Measurements from ENCODE around the gene SLC7A7.

SLC7A7 gene

DNA sequence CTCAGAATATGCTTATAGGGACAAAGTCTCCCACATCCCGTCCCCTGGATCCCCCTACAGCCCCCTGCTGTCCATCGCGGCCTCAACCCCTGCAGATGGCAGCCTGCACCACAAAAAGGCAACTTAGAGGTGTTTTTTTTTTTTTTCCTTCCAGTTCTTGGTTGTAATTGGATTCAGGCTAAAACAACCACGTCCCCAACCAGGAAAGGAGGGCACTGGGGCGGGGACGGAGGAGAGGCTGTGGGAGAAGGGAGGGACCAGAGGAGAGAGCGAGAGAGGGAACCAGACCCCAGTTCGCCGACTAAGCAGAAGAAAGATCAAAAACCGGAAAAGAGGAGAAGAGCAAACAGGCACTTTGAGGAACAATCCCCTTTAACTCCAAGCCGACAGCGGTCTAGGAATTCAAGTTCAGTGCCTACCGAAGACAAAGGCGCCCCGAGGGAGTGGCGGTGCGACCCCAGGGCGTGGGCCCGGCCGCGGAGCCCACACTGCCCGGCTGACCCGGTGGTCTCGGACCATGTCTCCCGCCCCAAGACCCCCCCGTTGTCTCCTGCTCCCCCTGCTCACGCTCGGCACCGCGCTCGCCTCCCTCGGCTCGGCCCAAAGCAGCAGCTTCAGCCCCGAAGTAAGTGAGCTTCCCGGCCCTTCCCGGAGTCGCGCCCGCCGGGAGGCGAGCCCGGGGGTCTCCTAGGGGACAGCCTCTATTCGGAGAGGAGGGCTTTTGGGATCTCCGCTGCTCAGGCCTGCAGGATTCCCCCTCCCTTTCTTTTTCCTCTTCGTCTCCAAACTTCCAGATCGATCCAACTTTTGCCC is 21.3 kb upstream of the SLC7A7 start, which contains the start of gene MMP14:
TSS of gene MMP14 (plus strand) at position 285 of the 813 bp plus-strand sequence. CDS start at position 518, 233 bp downstream.
- no peaks in the 10 kb centered on the region for H3K4me1 ChIP-seq (ENCODE audit: control insufficient read depth, insufficient read depth, low read length)
- H3K27ac ChIP-seq (ENCODE audit: extremely low read depth, low read depth, low read length) = peak within 1 kb of the TSS; percentile 24
- POLR2A ChIA-PET = interaction anchor here (1.0 kb wide), 1 partner anchor 12 kb away, joined by 3 read pairs; no protein-coding TSS in a partner anchor
- TF ChIP-seq, protein P1, sequence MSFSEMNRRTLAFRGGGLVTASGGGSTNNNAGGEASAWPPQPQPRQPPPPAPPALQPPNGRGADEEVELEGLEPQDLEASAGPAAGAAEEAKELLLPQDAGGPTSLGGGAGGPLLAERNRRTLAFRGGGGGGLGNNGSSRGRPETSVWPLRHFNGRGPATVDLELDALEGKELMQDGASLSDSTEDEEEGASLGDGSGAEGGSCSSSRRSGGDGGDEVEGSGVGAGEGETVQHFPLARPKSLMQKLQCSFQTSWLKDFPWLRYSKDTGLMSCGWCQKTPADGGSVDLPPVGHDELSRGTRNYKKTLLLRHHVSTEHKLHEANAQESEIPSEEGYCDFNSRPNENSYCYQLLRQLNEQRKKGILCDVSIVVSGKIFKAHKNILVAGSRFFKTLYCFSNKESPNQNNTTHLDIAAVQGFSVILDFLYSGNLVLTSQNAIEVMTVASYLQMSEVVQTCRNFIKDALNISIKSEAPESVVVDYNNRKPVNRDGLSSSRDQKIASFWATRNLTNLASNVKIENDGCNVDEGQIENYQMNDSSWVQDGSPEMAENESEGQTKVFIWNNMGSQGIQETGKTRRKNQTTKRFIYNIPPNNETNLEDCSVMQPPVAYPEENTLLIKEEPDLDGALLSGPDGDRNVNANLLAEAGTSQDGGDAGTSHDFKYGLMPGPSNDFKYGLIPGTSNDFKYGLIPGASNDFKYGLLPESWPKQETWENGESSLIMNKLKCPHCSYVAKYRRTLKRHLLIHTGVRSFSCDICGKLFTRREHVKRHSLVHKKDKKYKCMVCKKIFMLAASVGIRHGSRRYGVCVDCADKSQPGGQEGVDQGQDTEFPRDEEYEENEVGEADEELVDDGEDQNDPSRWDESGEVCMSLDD (tag by site-specific recombination; IDR thresholded peaks at IDR 0.05) = no peak
- TF ChIP-seq, protein P2, sequence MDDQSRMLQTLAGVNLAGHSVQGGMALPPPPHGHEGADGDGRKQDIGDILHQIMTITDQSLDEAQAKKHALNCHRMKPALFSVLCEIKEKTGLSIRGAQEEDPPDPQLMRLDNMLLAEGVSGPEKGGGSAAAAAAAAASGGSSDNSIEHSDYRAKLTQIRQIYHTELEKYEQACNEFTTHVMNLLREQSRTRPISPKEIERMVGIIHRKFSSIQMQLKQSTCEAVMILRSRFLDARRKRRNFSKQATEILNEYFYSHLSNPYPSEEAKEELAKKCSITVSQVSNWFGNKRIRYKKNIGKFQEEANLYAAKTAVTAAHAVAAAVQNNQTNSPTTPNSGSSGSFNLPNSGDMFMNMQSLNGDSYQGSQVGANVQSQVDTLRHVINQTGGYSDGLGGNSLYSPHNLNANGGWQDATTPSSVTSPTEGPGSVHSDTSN (CRISPR knock-in tag; IDR thresholded peaks at IDR 0.05) = no peak
- no peak for TF ChIP-seq ZNF324 (tag by site-specific recombination; IDR thresholded peaks at IDR 0.05)
- TF ChIP-seq, protein P3, sequence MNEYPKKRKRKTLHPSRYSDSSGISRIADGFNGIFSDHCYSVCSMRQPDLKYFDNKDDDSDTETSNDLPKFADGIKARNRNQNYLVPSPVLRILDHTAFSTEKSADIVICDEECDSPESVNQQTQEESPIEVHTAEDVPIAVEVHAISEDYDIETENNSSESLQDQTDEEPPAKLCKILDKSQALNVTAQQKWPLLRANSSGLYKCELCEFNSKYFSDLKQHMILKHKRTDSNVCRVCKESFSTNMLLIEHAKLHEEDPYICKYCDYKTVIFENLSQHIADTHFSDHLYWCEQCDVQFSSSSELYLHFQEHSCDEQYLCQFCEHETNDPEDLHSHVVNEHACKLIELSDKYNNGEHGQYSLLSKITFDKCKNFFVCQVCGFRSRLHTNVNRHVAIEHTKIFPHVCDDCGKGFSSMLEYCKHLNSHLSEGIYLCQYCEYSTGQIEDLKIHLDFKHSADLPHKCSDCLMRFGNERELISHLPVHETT (tag by site-specific recombination; IDR thresholded peaks at IDR 0.05) = no peak
- no peak for TF ChIP-seq ZNF366 (tag by site-specific recombination; conservative IDR thresholded peaks at IDR 0.05)
- TF ChIP-seq, protein P4, sequence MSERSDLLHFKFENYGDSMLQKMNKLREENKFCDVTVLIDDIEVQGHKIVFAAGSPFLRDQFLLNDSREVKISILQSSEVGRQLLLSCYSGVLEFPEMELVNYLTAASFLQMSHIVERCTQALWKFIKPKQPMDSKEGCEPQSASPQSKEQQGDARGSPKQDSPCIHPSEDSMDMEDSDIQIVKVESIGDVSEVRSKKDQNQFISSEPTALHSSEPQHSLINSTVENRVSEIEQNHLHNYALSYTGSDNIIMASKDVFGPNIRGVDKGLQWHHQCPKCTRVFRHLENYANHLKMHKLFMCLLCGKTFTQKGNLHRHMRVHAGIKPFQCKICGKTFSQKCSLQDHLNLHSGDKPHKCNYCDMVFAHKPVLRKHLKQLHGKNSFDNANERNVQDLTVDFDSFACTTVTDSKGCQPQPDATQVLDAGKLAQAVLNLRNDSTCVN (tag by site-specific recombination; optimal IDR thresholded peaks at IDR 0.05) = no peak
- TF ChIP-seq, protein P5, sequence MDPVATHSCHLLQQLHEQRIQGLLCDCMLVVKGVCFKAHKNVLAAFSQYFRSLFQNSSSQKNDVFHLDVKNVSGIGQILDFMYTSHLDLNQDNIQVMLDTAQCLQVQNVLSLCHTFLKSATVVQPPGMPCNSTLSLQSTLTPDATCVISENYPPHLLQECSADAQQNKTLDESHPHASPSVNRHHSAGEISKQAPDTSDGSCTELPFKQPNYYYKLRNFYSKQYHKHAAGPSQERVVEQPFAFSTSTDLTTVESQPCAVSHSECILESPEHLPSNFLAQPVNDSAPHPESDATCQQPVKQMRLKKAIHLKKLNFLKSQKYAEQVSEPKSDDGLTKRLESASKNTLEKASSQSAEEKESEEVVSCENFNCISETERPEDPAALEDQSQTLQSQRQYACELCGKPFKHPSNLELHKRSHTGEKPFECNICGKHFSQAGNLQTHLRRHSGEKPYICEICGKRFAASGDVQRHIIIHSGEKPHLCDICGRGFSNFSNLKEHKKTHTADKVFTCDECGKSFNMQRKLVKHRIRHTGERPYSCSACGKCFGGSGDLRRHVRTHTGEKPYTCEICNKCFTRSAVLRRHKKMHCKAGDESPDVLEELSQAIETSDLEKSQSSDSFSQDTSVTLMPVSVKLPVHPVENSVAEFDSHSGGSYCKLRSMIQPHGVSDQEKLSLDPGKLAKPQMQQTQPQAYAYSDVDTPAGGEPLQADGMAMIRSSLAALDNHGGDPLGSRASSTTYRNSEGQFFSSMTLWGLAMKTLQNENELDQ (tag by site-specific recombination; IDR thresholded peaks at IDR 0.05; ENCODE audit: low read depth) = no peak
- peak within 1 kb of the TSS; percentile 24 for H3K4me3 ChIP-seq (ENCODE audit: low read depth, low read length)
- H3K36me3 ChIP-seq (ENCODE audit: control insufficient read depth in 2 of 2, insufficient read depth in 1 of 2, low read length in 2 of 2) = peaks cover 25 to 34% of the 10 kb centered on the region in 2 experiments; a peak in 2 of 3 replicates
- no peaks in the 10 kb centered on the region for H3K9me3 ChIP-seq (ENCODE audit: control insufficient read depth, insufficient read depth, low read depth, low read length)
- CTCF ChIA-PET = interaction anchor here (0.6 to 3.9 kb wide), 4 partner anchors 14 to 308 kb away, joined by 3 to 21 read pairs (median 7); no protein-coding TSS in a partner anchor

DNA sequence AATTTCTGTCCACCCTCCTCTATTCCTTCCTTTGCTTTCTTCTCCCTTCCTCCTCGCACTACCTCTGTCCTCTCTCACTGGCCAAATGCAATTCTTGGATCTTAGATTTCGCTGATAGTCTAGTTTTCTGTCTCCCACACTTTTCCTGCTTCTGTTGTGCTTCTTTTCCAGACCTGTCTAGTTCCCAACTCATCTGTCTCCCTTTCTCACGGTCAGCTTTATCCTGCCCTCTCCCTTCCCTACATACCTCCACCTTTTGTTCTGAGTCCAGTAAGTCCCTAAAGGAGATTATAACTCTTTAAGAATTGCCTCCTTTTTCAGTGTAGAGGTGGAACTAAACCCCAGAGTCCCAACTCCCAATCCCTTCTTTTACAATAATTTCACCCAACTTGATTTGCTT is 20.3 kb upstream of the SLC7A7 start:
- no peak overlapping the region for H3K4me3 ChIP-seq (ENCODE audit: low read depth, low read length)
- ChIA-PET POLR2A (no interaction called here), CTCF (interaction anchor here (3.9 kb wide), 1 partner anchor 18 kb away, joined by 21 read pairs; no protein-coding TSS in a partner anchor)
- peaks cover 3% of the 10 kb centered on the region; the same call in 1 of the 2 replicates for H3K4me1 ChIP-seq (ENCODE audit: control insufficient read depth, insufficient read depth, low read length)
- peak overlapping the region; percentile 24 for H3K27ac ChIP-seq (ENCODE audit: extremely low read depth, low read depth, low read length)
- no peaks in the 10 kb centered on the region for H3K9me3 ChIP-seq (ENCODE audit: control insufficient read depth, insufficient read depth, low read depth, low read length)
- peaks cover 30 to 39% of the 10 kb centered on the region in 2 experiments; a peak in 2 of 3 replicates for H3K36me3 ChIP-seq (ENCODE audit: control insufficient read depth in 2 of 2, insufficient read depth in 1 of 2, low read length in 2 of 2)
- no peak for TF ChIP-seq ZNF37A (tag by site-specific recombination; IDR thresholded peaks at IDR 0.05)
- no peak for TF ChIP-seq ZNF600 (tag by site-specific recombination; IDR thresholded peaks at IDR 0.05)
- TF ChIP-seq ZNF837 (tag by site-specific recombination; IDR thresholded peaks at IDR 0.05) = no peak
- TF ChIP-seq RBAK (tag by site-specific recombination; IDR thresholded peaks at IDR 0.05) = no peak
- TF ChIP-seq, protein P6, sequence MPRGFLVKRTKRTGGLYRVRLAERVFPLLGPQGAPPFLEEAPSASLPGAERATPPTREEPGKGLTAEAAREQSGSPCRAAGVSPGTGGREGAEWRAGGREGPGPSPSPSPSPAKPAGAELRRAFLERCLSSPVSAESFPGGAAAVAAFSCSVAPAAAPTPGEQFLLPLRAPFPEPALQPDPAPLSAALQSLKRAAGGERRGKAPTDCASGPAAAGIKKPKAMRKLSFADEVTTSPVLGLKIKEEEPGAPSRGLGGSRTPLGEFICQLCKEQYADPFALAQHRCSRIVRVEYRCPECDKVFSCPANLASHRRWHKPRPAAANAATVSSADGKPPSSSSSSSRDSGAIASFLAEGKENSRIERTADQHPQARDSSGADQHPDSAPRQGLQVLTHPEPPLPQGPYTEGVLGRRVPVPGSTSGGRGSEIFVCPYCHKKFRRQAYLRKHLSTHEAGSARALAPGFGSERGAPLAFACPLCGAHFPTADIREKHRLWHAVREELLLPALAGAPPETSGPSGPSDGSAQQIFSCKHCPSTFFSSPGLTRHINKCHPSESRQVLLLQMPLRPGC (tag by site-specific recombination; IDR thresholded peaks at IDR 0.05) = no peak
- TF ChIP-seq HOXC10 (CRISPR knock-in tag; IDR thresholded peaks at IDR 0.05) = no peak
- TF ChIP-seq, protein P7, sequence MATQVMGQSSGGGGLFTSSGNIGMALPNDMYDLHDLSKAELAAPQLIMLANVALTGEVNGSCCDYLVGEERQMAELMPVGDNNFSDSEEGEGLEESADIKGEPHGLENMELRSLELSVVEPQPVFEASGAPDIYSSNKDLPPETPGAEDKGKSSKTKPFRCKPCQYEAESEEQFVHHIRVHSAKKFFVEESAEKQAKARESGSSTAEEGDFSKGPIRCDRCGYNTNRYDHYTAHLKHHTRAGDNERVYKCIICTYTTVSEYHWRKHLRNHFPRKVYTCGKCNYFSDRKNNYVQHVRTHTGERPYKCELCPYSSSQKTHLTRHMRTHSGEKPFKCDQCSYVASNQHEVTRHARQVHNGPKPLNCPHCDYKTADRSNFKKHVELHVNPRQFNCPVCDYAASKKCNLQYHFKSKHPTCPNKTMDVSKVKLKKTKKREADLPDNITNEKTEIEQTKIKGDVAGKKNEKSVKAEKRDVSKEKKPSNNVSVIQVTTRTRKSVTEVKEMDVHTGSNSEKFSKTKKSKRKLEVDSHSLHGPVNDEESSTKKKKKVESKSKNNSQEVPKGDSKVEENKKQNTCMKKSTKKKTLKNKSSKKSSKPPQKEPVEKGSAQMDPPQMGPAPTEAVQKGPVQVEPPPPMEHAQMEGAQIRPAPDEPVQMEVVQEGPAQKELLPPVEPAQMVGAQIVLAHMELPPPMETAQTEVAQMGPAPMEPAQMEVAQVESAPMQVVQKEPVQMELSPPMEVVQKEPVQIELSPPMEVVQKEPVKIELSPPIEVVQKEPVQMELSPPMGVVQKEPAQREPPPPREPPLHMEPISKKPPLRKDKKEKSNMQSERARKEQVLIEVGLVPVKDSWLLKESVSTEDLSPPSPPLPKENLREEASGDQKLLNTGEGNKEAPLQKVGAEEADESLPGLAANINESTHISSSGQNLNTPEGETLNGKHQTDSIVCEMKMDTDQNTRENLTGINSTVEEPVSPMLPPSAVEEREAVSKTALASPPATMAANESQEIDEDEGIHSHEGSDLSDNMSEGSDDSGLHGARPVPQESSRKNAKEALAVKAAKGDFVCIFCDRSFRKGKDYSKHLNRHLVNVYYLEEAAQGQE (tag by site-specific recombination; IDR thresholded peaks at IDR 0.05) = no peak
- TF ChIP-seq ZNF274 (IDR thresholded peaks at IDR 0.05; ENCODE audit: low read length) = no peak
- no peak for TF ChIP-seq ZNF274 (tag by site-specific recombination; IDR thresholded peaks at IDR 0.05; ENCODE audit: borderline replicate concordance)
